Inflammatory macrophage treated with lipopolysaccharide for 4 hours (primary cell): ENCODE measurements around the gene ITM2C.
A peak's percentile ranks its signal among the peaks of the same experiment; 100 is the strongest.

Experiments used
- DNase-seq: peaks from one replicate; pipeline ENCODE4 v3.0.0-alpha.2; 2020

The ITM2C gene

GRCh38 chr2:230852113-230852512, 12.6 kb upstream of the ITM2C start:
- DNase-seq = no peak

- DNase-seq = no peak
These were observed 3.0 kb upstream of the ITM2C start for GRCh38 chr2:230861552-230862255.

- DNase-seq = no peak
These were observed 2.5 kb upstream of the ITM2C start for GRCh38 chr2:230862292-230862691.

GRCh38 chr2:230863031-230863430, 1.7 kb upstream of the ITM2C start:
- DNase-seq = no peak

GRCh38 chr2:230863442-230864121, 1.2 kb upstream of the ITM2C start:
- DNase-seq = no peak

- no peak for DNase-seq
These were observed 579 bp upstream of the ITM2C start for GRCh38 chr2:230864122-230864604.

GRCh38 chr2:230865307-230865765, 594 bp downstream of the ITM2C start:
- no peak for DNase-seq

- no peak for DNase-seq
These were observed 1.3 kb downstream of the ITM2C start for GRCh38 chr2:230865766-230866755.

- peak; percentile 22 for DNase-seq
These were observed 2.2 kb downstream of the ITM2C start for GRCh38 chr2:230866756-230867523.

GRCh38 chr2:230868161-230868946, 3.6 kb downstream of the ITM2C start:
- DNase-seq = no peak

GRCh38 chr2:230868947-230869913, 4.5 kb downstream of the ITM2C start:
- DNase-seq = no peak

- no peak for DNase-seq
These were observed 5.3 kb downstream of the ITM2C start for GRCh38 chr2:230869914-230870543.

GRCh38 chr2:230870544-230871360, 6.0 kb downstream of the ITM2C start:
- peak; percentile 12 for DNase-seq

- no peak for DNase-seq
These were observed 6.8 kb downstream of the ITM2C start for GRCh38 chr2:230871361-230872150.

- DNase-seq = no peak
These were observed 7.6 kb downstream of the ITM2C start for GRCh38 chr2:230872151-230872967.

- no peak for DNase-seq
These were observed 8.4 kb downstream of the ITM2C start for GRCh38 chr2:230872968-230873660.
